ENCODE results near the gene ZNF579. TPM values are rescaled to one million over a fixed set of nuclear protein-coding genes. Genes with fewer than 3 reads are reported as not detected.
A peak's percentile ranks its signal among the peaks of the same experiment; 100 is the strongest.

Gene ZNF579
- total and polyA plus RNA-seq, 12 donors, result 7.1 to 23.8 (median 10.4) TPM

DNA sequence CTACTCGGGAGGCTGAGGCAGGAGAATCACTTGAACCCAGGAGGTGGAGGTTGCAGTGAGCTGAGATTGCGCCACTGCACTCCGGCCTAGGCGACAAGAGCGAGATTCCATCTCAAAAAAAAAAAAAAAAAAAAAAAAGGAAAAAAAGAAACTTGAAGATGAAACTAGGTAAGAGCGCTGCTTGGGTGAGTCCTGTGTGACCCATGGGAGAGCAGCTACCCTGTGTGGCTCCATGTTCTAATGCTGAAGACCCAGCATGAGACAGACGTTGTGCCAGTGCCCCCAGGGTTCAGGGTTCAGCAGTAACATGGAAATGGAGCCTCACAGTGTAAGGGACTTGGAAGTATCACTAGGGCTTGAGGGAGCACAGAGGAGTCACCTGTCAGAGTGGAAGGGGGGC lies 37.8 kb upstream of the ZNF579 start:
- no peak for DNase-seq
- WGBS, 2 donors, result 86 to 91% methylated on average over 7 of the region's 7 CpGs
- TF ChIP-seq, protein P1, sequence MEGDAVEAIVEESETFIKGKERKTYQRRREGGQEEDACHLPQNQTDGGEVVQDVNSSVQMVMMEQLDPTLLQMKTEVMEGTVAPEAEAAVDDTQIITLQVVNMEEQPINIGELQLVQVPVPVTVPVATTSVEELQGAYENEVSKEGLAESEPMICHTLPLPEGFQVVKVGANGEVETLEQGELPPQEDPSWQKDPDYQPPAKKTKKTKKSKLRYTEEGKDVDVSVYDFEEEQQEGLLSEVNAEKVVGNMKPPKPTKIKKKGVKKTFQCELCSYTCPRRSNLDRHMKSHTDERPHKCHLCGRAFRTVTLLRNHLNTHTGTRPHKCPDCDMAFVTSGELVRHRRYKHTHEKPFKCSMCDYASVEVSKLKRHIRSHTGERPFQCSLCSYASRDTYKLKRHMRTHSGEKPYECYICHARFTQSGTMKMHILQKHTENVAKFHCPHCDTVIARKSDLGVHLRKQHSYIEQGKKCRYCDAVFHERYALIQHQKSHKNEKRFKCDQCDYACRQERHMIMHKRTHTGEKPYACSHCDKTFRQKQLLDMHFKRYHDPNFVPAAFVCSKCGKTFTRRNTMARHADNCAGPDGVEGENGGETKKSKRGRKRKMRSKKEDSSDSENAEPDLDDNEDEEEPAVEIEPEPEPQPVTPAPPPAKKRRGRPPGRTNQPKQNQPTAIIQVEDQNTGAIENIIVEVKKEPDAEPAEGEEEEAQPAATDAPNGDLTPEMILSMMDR (IDR thresholded peaks at IDR 0.05), result no peak
- no peak for ATAC-seq
- peaks cover 0 to 38% (median 5%) of the 10 kb centered on the region in 9 donors for H3K4me1 ChIP-seq
- no peaks in the 10 kb centered on the region for H3K27me3 ChIP-seq
- intact Hi-C loops (cut with DNase I), result no loop called here
- H3K36me3 ChIP-seq, result peaks cover 9 to 66% (median 27%) of the 10 kb centered on the region in 9 donors
- no peak overlapping the region for H3K4me3 ChIP-seq
- no peaks in the 10 kb centered on the region for H3K9me3 ChIP-seq
- peak overlapping the region in 1 of 10 donors; percentile 35 for H3K27ac ChIP-seq

DNA sequence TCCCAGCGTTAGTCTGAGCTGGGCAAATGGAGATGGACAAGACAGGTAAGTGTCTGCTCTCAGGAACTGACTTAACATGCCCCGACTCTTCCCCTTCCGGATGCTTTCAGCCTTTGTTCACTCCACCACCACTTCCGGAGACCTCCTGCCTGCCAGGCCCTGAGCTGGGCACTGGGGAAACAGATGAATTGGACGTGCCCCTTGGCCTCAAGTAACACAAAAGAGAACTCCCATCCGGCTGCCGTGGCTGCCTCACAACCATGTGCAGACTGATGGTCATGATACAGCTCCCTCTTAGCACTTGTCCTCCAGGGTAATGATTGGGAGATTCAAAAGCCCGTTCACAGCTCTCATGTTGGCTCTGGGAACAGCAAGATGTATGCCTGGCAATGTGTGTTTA lies 36.8 kb upstream of the ZNF579 start:
- intact Hi-C loops (cut with DNase I), result no loop called here
- no peak overlapping the region for H3K27ac ChIP-seq
- TF ChIP-seq, protein P1 (IDR thresholded peaks at IDR 0.05), result no peak

DNA sequence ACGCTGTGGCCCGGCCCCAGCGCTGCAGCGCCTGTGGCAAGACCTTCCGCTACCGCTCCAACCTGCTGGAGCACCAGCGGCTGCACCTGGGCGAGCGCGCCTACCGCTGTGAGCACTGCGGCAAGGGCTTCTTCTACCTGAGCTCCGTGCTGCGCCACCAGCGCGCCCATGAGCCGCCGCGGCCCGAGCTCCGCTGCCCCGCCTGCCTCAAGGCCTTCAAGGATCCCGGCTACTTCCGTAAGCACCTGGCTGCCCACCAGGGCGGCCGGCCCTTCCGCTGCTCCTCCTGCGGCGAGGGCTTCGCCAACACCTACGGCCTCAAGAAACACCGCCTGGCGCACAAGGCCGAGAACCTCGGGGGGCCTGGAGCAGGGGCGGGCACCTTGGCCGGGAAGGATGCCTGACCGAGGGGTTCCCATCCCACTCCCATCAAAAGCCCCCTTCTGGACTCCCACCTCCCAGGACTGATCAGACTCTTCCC lies 35.8 kb upstream of the ZNF579 start:
- Histone ChIP-seq H3K4me1 (peaks cover 8 to 44% (median 13%) of the 10 kb centered on the region in 9 donors), H3K4me3 (no peak overlapping the region), H3K36me3 (peaks cover 6 to 58% (median 27%) of the 10 kb centered on the region in 9 donors), H3K27me3 (no peaks in the 10 kb centered on the region), H3K27ac (no peak overlapping the region), H3K9me3 (no peaks in the 10 kb centered on the region)
- ATAC-seq (no peak), DNase-seq (no peak)
- TF ChIP-seq, protein P1 (IDR thresholded peaks at IDR 0.05), result no peak
- intact Hi-C loops (cut with DNase I), result no loop called here
- WGBS, 2 donors, result 98% methylated on average over 35 to 38 of the region's 38 CpGs

More for the DNA sequence above, 36.8 kb upstream of the ZNF579 start:
- H3K9me3 ChIP-seq, result no peaks in the 10 kb centered on the region
- no peaks in the 10 kb centered on the region for H3K27me3 ChIP-seq
- no peak overlapping the region for H3K4me3 ChIP-seq
- ATAC-seq (no peak), DNase-seq (no peak)
- peaks cover 0 to 34% (median 4%) of the 10 kb centered on the region in 9 donors for H3K4me1 ChIP-seq
- peaks cover 9 to 67% (median 27%) of the 10 kb centered on the region in 9 donors for H3K36me3 ChIP-seq
- 83 to 87% methylated on average over 8 of the region's 8 CpGs for WGBS, 2 donors

DNA sequence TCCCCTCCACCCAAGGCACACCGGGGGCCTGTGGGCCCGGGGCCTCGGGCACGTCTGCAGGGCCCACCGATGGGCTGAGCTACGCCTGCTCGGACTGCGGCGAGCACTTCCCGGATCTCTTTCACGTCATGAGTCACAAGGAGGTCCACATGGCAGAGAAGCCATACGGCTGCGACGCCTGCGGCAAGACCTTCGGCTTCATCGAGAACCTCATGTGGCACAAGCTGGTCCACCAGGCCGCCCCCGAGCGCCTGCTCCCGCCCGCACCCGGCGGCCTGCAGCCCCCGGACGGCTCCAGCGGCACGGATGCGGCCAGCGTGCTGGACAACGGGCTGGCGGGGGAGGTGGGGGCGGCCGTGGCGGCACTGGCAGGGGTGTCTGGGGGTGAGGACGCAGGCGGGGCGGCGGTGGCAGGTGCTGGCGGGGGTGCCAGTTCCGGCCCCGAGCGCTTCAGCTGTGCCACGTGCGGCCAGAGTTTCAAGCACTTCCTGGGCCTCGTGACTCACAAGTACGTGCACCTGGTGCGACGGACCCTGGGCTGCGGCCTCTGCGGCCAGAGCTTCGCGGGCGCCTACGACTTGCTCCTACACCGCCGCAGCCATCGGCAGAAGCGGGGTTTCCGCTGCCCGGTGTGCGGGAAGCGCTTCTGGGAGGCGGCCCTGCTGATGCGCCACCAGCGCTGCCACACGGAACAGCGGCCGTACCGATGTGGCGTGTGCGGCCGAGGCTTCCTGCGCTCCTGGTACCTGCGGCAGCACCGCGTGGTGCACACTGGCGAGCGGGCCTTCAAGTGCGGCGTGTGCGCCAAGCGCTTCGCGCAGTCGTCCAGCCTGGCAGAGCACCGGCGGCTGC lies 35.1 kb upstream of the ZNF579 start:
- intact Hi-C loops (cut with DNase I), result no loop called here
- Histone ChIP-seq H3K36me3 (peaks cover 6 to 52% (median 27%) of the 10 kb centered on the region in 9 donors), H3K4me3 (no peak overlapping the region), H3K9me3 (no peaks in the 10 kb centered on the region), H3K27me3 (no peaks in the 10 kb centered on the region), H3K27ac (no peak overlapping the region), H3K4me1 (peaks cover 8 to 45% (median 18%) of the 10 kb centered on the region in 9 donors)
- DNase-seq (no peak), ATAC-seq (no peak)
- TF ChIP-seq, protein P1 (IDR thresholded peaks at IDR 0.05), result no peak
- 97% methylated on average over 73 to 88 of the region's 88 CpGs for WGBS, 2 donors
